ENCODE data around the gene LHPP. TPM values are rescaled to one million over a fixed set of nuclear protein-coding genes. Genes with fewer than 3 reads are reported as not detected.
A peak's percentile ranks its signal among the peaks of the same experiment; 100 is the strongest.
"Not testable (repeated sequence)": the region's sequence is repeated elsewhere in the genome, so short reads cannot be mapped to it uniquely, and the experiment has no call there.

The LHPP gene
- total RNA-seq, 1 donor from 2014 or later: 35.9 TPM

- DNase-seq (ENCODE audit: low spot score): no peak
Observed at GRCh38 chr10:124605481-124605855, 143.8 kb downstream of the LHPP start.

- DNase-seq (ENCODE audit: low spot score): no peak
Observed at GRCh38 chr10:124605856-124606812, 144.5 kb downstream of the LHPP start.

- DNase-seq (ENCODE audit: low spot score): no peak
Observed at GRCh38 chr10:124606822-124607221, 145.2 kb downstream of the LHPP start.

GRCh38 chr10:124607693-124608092 lies 146.1 kb downstream of the LHPP start:
- no peak for DNase-seq (ENCODE audit: low spot score)

- DNase-seq (ENCODE audit: low spot score): no peak
Observed at GRCh38 chr10:124608093-124608721, 146.6 kb downstream of the LHPP start.

GRCh38 chr10:124609698-124610097 lies 148.1 kb downstream of the LHPP start:
- no peak for DNase-seq (ENCODE audit: low spot score)

- not testable (repeated sequence) for DNase-seq (ENCODE audit: low spot score)
Observed at GRCh38 chr10:124610186-124610585, 148.6 kb downstream of the LHPP start.

- DNase-seq (ENCODE audit: low spot score): not testable (repeated sequence)
Observed at GRCh38 chr10:124610851-124611250, 149.2 kb downstream of the LHPP start.

GRCh38 chr10:124611738-124612137 lies 150.1 kb downstream of the LHPP start:
- DNase-seq (ENCODE audit: low spot score): no peak

- no peak for DNase-seq (ENCODE audit: low spot score)
Observed at GRCh38 chr10:124612611-124613498, 151.2 kb downstream of the LHPP start.

- DNase-seq (ENCODE audit: low spot score): no peak
Observed at GRCh38 chr10:124614003-124614659, 152.5 kb downstream of the LHPP start.

- DNase-seq (ENCODE audit: low spot score): no peak
Observed at GRCh38 chr10:124615259-124615658, 153.6 kb downstream of the LHPP start.

GRCh38 chr10:124616040-124616835 lies 154.6 kb downstream of the LHPP start:
- no peak for DNase-seq (ENCODE audit: low spot score)

- DNase-seq (ENCODE audit: low spot score): no peak
Observed at GRCh38 chr10:124616836-124617130, 155.2 kb downstream of the LHPP start.

GRCh38 chr10:124618470-124619073 lies 156.9 kb downstream of the LHPP start:
- no peak for DNase-seq (ENCODE audit: low spot score)

GRCh38 chr10:124619195-124619594 lies 157.6 kb downstream of the LHPP start:
- peak; percentile 66 for DNase-seq (ENCODE audit: low spot score)

- no peak for DNase-seq (ENCODE audit: low spot score)
Observed at GRCh38 chr10:124619802-124620490, 158.3 kb downstream of the LHPP start.

- no peak for DNase-seq (ENCODE audit: low spot score)
Observed at GRCh38 chr10:124621637-124622036, 160.0 kb downstream of the LHPP start.

- no peak for DNase-seq (ENCODE audit: low spot score)
Observed at GRCh38 chr10:124622158-124622557, 160.5 kb downstream of the LHPP start.
